GM12873 (cell line): Measurements from ENCODE around the gene PTPRT.

Experiments used
- CTCF ChIP-seq: IDR thresholded peaks from 2 replicates; pipeline ENCODE4 v1.5.1; 2012; ENCODE audit warnings: low read depth, mild to moderate bottlenecking, moderate library complexity, low read length, control low read depth; ENCODE audit not compliant: insufficient read depth; ENCODE audit errors: missing control alignments

PTPRT gene

GRCh38 chr20:42735539-42735938, 454.2 kb downstream of the PTPRT start:
- no peak for TF ChIP-seq CTCF

- TF ChIP-seq CTCF, result no peak
These were observed 454.9 kb downstream of the PTPRT start for GRCh38 chr20:42734660-42735368.

GRCh38 chr20:42721923-42722322, 467.8 kb downstream of the PTPRT start:
- no peak for TF ChIP-seq CTCF

GRCh38 chr20:42714298-42715141, 475.2 kb downstream of the PTPRT start:
- TF ChIP-seq CTCF, result no peak

- no peak for TF ChIP-seq CTCF
These were observed 481.4 kb downstream of the PTPRT start for GRCh38 chr20:42708266-42708665.

GRCh38 chr20:42706759-42707158, 482.9 kb downstream of the PTPRT start:
- TF ChIP-seq CTCF, result no peak

- TF ChIP-seq CTCF, result no peak
These were observed 484.2 kb downstream of the PTPRT start for GRCh38 chr20:42705550-42705949.
